Measurements from ENCODE around the gene SEC61A1.

DNA sequence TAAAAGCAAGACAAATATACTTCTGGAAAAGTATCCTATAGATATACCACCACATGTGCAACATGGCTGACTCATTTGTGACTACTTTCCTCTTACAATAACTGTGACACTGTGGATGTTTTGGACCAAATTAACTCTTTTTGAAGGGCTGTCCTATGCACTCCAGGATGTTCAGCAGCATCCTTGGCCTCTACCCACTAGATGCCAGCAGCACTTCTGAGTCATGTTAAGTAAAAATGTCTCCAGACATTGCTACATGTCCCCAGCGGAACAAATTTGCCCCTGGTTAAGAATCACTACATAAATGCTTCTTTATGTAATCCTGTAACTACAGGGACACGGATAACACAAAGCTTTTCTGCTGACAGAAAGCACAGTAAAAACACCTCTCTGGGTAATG lies 39.3 kb downstream of the SEC61A1 start:
- TF ChIP-seq, protein P1, sequence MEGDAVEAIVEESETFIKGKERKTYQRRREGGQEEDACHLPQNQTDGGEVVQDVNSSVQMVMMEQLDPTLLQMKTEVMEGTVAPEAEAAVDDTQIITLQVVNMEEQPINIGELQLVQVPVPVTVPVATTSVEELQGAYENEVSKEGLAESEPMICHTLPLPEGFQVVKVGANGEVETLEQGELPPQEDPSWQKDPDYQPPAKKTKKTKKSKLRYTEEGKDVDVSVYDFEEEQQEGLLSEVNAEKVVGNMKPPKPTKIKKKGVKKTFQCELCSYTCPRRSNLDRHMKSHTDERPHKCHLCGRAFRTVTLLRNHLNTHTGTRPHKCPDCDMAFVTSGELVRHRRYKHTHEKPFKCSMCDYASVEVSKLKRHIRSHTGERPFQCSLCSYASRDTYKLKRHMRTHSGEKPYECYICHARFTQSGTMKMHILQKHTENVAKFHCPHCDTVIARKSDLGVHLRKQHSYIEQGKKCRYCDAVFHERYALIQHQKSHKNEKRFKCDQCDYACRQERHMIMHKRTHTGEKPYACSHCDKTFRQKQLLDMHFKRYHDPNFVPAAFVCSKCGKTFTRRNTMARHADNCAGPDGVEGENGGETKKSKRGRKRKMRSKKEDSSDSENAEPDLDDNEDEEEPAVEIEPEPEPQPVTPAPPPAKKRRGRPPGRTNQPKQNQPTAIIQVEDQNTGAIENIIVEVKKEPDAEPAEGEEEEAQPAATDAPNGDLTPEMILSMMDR (IDR thresholded peaks at IDR 0.05), result no peak
- no peak for TF ChIP-seq POLR2A (IDR thresholded peaks at IDR 0.05)

Data from ovary (tissue), 3 donors.